Embryonic facial prominence (tissue), 1 donor: ENCODE data around the gene CYP26C1.

ENCODE experiments used
- DNase-seq: peaks from one replicate; pipeline ENCODE4 v3.0.0-alpha.2; 2016; ENCODE audit errors: extremely low spot score

Gene CYP26C1

DNA sequence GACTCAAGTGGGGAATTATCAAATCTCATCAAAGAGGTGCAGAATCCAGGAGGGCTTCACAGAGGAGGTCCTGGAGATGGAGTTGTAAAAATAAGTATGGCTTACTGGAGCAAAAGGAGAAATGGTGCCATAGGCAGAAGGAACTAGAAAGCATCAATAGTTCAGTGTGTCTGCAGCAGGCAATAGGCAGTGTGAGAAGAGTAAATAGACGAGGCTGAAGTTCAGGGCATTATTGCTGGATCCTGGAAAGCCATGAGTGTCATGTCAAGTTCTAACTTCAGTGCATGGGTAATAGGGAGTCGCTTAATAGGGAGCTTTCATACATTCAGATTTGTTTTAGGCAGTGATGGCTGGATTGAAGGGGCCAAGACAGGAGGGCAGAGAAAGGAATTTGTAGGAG lies 52.4 kb downstream of the CYP26C1 start:
- DNase-seq: no peak

DNA sequence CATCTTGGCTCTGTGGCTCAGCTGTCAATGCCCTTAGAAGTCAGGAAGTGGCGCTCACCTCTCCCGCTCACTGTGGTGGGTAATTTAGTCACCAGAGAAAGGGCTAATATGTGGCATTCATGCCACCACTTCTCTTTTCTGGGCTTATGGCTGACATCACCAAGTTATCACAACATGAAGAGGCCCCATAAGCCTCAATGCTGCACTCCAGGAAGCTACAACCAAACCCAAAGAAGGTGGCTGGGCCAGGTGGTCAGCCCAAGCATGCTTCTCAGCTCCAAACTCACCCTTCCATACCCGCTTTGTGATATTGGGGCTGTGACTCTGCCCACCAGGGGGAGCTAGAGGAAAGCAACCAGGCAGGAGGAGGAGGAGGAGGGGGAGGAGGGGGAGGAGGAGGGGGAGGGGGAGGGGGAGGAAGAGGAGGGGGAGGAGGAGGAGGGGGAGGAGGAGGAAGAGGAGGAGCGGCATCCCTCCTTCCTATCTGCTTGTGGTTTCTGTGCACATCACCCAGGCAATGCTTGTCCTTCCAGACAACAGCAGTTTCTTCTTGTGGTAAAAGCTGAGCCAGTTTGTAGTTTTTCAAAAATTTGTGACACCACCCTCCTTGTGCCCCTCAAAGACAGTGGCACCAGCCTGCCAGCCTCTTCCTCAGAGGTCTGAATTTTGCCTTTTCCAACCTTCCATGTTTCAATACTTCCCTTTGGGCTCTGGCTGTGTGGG lies 55.2 kb downstream of the CYP26C1 start:
- DNase-seq: no peak
